ENCODE results near the gene ATAD2B.
"Not testable (repeated sequence)": the region's sequence is repeated elsewhere in the genome, so short reads cannot be mapped to it uniquely, and the experiment has no call there.

The ATAD2B gene

DNA sequence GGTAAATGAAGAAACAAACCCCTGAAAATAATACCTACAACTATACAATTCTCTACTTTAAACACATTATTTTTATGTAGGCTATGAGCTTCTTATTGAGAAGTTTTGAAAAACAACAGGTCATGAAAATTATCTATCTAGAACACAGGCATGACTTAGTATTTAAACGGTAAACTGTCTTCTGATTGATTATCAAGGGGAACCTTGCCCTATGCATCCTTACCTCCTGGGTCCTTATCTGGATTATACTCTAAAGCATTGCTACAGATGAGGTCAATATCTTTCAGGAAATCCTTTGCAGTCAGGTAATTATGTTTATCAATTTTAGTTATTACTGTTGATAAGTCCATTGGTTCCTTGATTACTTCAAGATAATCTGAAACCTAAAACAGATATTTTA, 144.3 kb downstream of the ATAD2B start:
- DNase-seq = no peak

- DNase-seq = no peak
Measured at GRCh38 chr2:23782126-23782525, 144.8 kb downstream of the ATAD2B start.

DNA sequence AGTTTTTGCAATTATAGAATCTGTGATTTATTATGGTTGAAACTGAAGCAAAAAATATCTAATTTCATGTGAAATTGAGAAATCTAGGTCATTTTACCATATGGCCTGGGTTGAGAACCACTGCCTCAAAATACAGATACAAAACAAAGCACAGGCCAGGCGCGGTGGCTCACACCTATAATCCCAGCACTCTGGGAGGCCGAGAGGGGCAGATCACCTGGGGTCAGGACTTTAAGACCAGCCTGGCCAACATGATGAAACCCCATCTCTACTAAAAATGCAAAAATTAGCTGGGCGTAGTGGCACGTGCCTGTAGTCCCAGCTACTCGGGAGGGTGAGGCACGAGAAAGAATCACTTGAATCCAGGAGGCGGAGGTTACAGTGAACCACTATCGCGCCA, 146.5 kb downstream of the ATAD2B start:
- not testable (repeated sequence) for DNase-seq

DNA sequence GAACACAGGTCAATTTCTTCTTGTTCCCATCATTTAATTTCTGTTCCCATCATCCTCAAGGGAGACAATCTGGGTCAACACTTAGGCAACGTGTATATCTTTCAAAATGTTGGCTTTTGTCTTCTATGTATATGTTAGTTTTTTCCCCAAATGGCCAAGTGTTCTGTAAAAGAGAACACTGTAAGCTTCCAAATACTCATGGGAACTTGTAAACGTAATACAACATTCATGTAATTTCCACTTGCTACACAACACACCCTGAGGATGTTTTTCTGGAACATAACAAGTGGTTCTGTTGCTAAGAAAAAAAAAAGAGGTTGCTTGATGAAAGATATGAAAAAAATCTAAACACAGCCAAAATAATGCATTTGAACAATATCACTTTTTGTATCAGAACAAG, 149.1 kb downstream of the ATAD2B start:
- DNase-seq = no peak

GRCh38 chr2:23776021-23776420, 150.9 kb downstream of the ATAD2B start:
- DNase-seq = no peak

DNA sequence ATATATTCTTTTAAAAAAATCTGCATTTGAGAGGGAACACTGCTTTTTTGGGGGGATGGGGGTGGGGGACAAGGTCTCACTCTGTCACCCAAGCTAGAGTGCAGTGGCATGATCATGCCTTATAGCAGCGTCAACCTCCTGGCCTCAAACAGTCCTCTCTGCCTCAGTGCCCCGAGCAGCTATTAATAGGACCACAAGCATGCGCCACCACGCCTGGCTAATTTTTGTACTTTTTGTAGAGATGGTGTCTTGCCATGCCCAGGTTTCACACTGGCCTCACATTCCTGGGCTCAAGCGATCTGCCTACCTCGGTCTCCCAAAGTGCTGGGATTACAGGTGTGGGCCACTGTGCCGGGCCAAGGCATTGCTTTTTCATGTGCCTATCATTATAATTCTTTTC, 154.2 kb downstream of the ATAD2B start:
- DNase-seq = no peak

DNA sequence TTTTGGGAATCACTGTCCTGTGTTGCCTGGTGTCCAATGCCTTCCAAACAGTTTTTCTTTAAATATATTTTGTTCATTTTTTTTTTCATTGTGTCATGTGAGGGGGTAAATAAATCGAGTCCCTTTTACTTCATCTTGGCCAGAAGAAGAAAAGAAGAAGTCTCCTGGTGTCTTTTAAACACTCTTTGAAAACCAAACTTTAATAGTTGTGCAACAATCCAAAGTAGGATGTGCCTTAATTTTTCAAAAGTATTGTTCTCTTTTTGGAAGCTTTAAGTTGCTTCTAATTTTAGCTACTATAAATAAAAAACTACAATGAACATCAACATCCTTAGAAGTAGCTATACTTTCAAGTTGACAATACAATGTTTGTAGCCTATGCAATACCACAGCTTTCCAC, 154.9 kb downstream of the ATAD2B start:
- DNase-seq = no peak

DNA sequence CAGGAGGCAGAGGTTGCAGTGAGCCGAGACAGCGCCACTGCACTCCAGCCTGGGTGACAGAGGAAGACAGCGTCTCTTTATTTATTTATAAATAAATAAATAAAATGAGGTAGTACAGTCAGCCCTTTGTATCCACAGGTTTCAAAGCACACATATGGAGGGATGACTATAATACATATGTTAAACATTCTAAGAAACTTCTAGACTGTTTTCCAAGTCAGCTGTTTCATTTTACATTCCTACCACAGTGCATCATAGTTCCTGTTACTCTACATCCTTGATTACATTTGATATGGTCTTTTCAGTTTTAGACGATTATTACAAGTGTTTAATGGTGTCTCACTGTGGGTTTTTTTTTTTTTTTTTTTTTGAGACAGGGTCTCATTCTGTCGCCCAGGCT, 157.6 kb downstream of the ATAD2B start:
- no peak for DNase-seq

- DNase-seq = no peak
Measured at GRCh38 chr2:23767876-23768621, 158.9 kb downstream of the ATAD2B start.

GRCh38 chr2:23762141-23762540, 164.8 kb downstream of the ATAD2B start:
- DNase-seq = no peak

- no peak for DNase-seq
Measured at GRCh38 chr2:23761638-23762037, 165.3 kb downstream of the ATAD2B start.

DNA sequence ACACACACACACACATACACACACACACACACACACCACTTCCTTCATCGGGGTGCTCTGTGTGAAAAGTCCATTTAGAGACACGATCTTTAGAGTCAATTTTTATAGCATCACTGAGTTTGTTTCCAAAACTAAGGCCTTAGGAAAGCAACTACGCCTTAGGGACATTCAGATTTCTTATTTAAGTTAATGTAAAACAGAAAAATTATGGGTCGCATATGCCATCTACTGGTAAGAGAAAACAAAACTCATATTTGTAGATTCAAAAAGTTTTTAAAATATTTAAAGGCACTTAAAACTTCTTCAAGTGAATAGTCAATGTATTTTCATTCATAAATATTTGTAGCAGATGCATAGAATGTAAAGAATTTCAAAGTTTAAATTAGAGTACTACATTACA, 166.2 kb downstream of the ATAD2B start:
- no peak for DNase-seq

GRCh38 chr2:23757686-23758433, 169.1 kb downstream of the ATAD2B start:
- no peak for DNase-seq

DNA sequence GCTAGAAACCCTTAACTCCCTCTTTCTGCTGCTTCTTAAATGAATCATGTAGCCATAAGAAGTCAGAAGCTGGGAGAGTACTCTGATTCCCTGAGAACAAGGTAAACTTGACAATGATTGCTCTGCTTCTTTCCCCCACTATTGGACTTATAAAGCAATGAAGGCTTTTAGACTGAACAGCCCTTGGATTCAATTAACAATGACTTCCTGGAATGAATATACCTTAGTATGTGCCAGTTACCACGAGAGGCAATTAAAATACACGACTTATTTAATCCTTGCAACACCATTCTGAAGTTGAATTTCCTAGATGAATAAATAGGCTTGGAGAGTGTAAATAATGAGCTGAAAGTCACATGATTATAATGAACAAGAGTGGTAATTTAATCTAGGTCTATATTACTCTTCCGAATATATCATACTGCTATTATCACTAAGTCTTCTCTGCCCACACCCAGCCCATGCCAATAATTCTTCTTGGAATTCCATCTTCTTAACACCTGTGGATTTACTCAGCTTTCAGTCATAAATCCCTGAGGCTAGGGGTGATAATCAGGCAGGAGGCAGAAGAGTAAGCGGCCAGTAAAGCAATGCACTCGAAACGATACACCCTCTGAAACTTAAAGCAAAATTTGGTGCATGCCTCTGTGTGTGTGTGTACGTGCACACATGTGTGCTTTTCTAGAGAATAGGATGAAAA, 170.2 kb downstream of the ATAD2B start:
- DNase-seq = no peak

GRCh38 chr2:23754970-23755369, 172.0 kb downstream of the ATAD2B start:
- no peak for DNase-seq

DNA sequence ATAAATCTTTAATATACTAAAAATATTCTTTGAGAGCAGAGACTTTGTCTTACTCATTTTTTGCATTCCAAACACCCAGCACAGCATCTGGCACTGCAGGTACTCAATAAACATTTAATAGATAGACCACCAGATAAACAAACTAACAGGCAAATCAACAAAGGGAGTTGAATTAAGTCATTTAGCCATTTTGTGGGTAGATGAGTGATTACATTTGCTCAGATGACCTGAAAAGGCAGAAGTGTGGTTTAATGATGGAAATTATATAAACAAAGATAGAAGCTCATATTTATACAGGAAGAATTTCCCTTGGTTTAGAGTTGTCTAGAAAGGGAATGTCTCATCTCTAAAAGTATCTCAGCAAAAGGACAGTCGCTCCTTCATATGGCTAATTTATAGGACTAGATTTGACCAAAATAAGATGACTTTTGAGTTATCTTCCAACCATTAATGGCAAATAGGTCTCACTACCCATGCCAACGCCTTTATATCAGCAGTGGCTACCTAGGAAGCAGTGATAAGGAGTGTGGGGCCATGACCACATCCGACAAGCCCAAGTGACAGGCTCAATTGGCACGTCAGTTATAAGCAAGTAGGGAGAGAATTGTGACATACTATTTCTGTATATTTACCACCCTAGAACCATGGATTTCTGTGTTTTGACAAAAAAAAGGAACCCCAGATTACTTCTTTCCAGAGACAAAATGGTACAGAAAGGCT, 173.5 kb downstream of the ATAD2B start:
- DNase-seq = no peak

- no peak for DNase-seq
Measured at GRCh38 chr2:23751747-23752265, 175.1 kb downstream of the ATAD2B start.

DNA sequence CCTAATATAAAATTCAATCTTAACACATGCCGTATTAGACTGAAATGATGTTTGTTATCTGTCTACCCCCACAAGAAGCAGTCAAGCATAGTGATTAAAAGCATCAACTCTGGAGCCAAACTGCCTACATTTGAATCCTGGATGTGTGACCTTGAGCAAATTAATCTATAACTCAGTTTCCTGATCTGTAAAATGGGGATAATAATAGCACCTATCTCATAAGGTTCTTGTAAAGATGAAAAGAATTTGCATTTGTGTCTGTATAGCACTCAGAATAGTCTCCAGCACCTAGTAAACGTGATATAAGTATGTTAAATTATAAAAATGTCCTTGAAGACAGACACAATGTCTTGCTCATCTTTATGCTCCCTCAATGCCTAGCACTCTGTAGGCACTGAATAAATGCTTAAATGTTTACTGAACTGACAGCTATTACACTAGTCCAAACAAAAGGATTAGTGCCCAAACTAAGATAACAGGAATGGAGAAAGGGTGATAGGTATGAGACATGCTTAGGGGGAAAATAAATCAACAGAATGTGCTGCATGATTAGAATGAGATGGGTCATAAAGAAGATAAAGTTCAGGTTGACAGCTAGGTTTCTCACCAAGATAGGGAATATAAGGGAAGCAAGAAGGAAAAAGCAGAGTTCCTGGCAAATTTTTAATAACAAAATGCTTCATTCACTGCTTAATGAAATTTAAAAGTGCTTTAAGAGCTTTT, 180.6 kb downstream of the ATAD2B start:
- no peak for DNase-seq

DNA sequence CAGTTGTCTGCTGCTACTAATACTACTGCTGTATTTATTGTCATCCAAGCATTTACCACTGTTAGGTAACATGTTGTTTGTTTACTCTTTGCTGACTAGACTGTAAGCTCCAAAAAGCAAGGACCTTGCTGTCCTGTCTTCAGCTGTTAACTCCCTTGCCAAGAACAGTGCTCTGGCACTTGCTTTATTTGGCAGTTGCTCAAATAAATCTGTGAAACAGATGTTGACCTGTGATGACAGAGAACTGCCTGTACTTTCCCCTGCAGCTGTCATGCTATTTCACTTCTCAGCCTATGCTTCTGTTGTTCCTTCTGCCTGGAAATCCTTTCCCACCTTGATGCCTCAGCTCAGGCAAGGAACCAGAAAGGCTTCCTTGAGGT, 181.2 kb downstream of the ATAD2B start:
- no peak for DNase-seq

DNA sequence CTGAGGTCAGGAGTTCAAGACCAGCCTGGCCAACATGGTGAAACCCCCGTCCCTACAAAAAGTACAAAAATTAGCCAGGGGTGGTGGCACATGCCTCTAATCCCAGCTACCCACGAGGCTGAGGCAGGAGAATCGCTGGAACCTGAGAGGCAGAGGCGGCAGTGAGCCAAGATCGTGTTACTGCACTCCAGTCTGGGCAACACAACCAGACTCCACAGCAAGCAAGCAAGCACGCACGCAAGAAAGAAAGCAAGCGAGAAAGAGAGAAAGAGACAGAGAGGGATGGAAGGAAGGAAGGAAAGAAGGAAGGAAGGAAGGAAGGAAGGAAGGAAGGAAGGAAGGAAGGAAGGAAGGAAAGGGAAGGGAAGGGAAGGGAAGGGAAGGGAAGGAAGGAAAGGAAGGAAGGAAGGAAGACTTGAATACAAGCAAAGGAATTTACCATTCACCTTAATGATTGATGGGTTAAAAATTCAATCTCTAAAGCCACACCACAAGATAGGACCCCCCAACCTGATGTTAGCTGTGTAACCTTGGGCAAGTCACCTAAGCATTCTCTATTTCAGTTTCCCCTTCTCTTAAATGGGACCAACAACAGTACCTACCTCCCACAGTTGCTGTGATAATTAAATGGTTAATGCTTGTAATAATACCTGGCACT, 181.7 kb downstream of the ATAD2B start:
- no peak for DNase-seq

GRCh38 chr2:23736783-23737182, 190.1 kb downstream of the ATAD2B start:
- not testable (repeated sequence) for DNase-seq

DNA sequence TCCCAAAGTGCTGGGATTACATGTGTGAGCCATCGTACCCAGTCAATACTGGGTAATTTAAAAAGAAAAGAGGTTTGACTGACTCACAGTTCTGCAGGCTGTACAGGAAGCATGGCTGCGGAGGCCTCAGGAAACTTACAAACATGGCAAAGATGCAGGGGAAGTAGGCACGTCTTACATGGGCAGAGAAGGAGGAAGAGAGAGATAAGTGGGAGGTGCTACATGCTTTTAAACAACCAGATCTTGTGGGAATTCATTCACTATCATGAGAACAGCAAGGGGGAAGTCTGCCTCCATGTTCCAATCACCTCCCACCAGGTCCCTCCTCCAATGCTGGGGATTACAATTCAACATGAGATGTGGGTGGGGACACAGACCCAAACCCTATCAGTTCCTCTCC, 192.5 kb downstream of the ATAD2B start:
- no peak for DNase-seq
